CD14-positive monocyte (primary cell): ENCODE results near the gene RNF19B. TPM values are rescaled to one million over a fixed set of nuclear protein-coding genes. Genes with fewer than 3 reads are reported as not detected.
A peak's percentile ranks its signal among the peaks of the same experiment; 100 is the strongest.

Source experiments
- DNase-seq, 3 donors: peaks; one replicate each; pipeline ENCODE4 v3.0.0-alpha.2; 2011 to 2022
- H2AFZ ChIP-seq: 2 replicates; pipeline ENCODE4 v1.6.0; 2012; ENCODE audit warnings: mild to moderate bottlenecking, low read depth, low read length, inconsistent platforms; ENCODE audit not compliant: insufficient read depth, poor library complexity, severe bottlenecking
- H3K27ac ChIP-seq, 2 donors: 1 replicate in 1 of 2; 2 replicates in 1 of 2; pipeline ENCODE4 v1.5.1; 2012 to 2013; ENCODE audit warnings: low read length in 2 of 2, control low read depth in 1 of 2, inconsistent platforms in 1 of 2, low read depth in 1 of 2, mild to moderate bottlenecking in 1 of 2
- H3K27me3 ChIP-seq, 2 donors: one replicate each; pipeline versions ENCODE4 v1.6.0 to v1.6.1; 2011 to 2013; ENCODE audit warnings: low read length in 2 of 2; ENCODE audit not compliant: control insufficient read depth in 2 of 2, insufficient read depth in 2 of 2
- H3K36me3 ChIP-seq, 2 donors: replicated peaks in 1 of 2; 1 replicate in 1 of 2; 2 replicates in 1 of 2; pipeline versions ENCODE4 v1.5.1 to v1.6.1; 2012 to 2013; ENCODE audit warnings: low read length in 2 of 2, control low read depth in 1 of 2, inconsistent platforms in 1 of 2, mild to moderate bottlenecking in 1 of 2; ENCODE audit not compliant: insufficient read depth in 2 of 2, control insufficient read depth in 1 of 2
- H3K4me1 ChIP-seq, 2 donors: 1 replicate in 1 of 2; 2 replicates in 1 of 2; pipeline versions ENCODE4 v1.5.1 to v1.6.1; 2012 to 2013; ENCODE audit warnings: low read length in 2 of 2, control low read depth in 1 of 2, inconsistent platforms in 1 of 2, mild to moderate bottlenecking in 1 of 2, moderate library complexity in 1 of 2; ENCODE audit not compliant: insufficient read depth in 2 of 2, control insufficient read depth in 1 of 2
- H3K4me2 ChIP-seq: replicated peaks from 2 replicates; pipeline ENCODE3; 2012; ENCODE audit warnings: low read length, moderate library complexity, mild to moderate bottlenecking; ENCODE audit not compliant: poor library complexity, severe bottlenecking; ENCODE audit errors: extremely low read depth
- H3K4me3 ChIP-seq, 3 experiments: fragments of 200-600 bp in 1 of 3; sonication (generic) in 1 of 3; replicated peaks in 1 of 3; 1 replicate in 2 of 3; 2 replicates in 1 of 3; pipeline ENCODE4 v1.5.1; 2011 to 2013; ENCODE audit warnings: low read length in 3 of 3, mild to moderate bottlenecking in 3 of 3, control low read depth in 2 of 3, low read depth in 2 of 3, inconsistent platforms in 1 of 3, moderate library complexity in 1 of 3
- H3K79me2 ChIP-seq: 2 replicates; pipeline ENCODE4 v1.6.0; 2012; ENCODE audit warnings: mild to moderate bottlenecking, control low read depth, inconsistent platforms, low read length, moderate library complexity; ENCODE audit not compliant: insufficient read depth
- H3K9ac ChIP-seq: 2 replicates; pipeline ENCODE4 v1.6.0; 2017; ENCODE audit warnings: low read length, mild to moderate bottlenecking; ENCODE audit not compliant: insufficient read depth, poor library complexity, severe bottlenecking
- H3K9me3 ChIP-seq, 2 donors: replicated peaks in 1 of 2; 1 replicate in 1 of 2; 2 replicates in 1 of 2; pipeline versions ENCODE4 v1.5.1 to v1.6.1; 2012 to 2013; ENCODE audit warnings: low read length in 2 of 2, control low read depth in 1 of 2; ENCODE audit not compliant: control insufficient read depth in 1 of 2, insufficient read depth in 1 of 2
- H4K20me1 ChIP-seq: 2 replicates; pipeline ENCODE4 v1.6.0; 2012; ENCODE audit warnings: mild to moderate bottlenecking, low read length, control low read depth, moderate library complexity; ENCODE audit not compliant: insufficient read depth
- H3K27ac Mint-ChIP-seq, 7 donors: one replicate each; pipeline ENCODE4 v1.8.0; 2020; ENCODE audit warnings: mild to moderate bottlenecking in 7 of 7, mixed read lengths in 7 of 7, moderate library complexity in 6 of 7, inconsistent platforms in 2 of 7
- H3K27me3 Mint-ChIP-seq, 3 donors: one replicate each; pipeline ENCODE4 v1.8.0; 2021 to 2022; ENCODE audit warnings: low read depth in 3 of 3, mild to moderate bottlenecking in 3 of 3, mixed read lengths in 3 of 3, moderate library complexity in 3 of 3, inconsistent platforms in 1 of 3
- H3K36me3 Mint-ChIP-seq, 2 donors: one replicate each; pipeline ENCODE4 v1.8.0; 2020; ENCODE audit warnings: mixed read lengths in 2 of 2, inconsistent platforms in 1 of 2, mild to moderate bottlenecking in 1 of 2
- H3K4me1 Mint-ChIP-seq: one replicate; pipeline ENCODE4 v1.8.0; 2020; ENCODE audit warnings: mild to moderate bottlenecking, mixed read lengths
- H3K4me3 Mint-ChIP-seq, 2 donors: one replicate each; pipeline ENCODE4 v1.8.0; 2020; ENCODE audit warnings: mild to moderate bottlenecking in 2 of 2, mixed read lengths in 2 of 2, moderate library complexity in 1 of 2
- H3K9me3 Mint-ChIP-seq, 7 donors: one replicate each; pipeline ENCODE4 v1.8.0; 2020 to 2022; ENCODE audit warnings: mixed read lengths in 7 of 7, mild to moderate bottlenecking in 6 of 7, moderate library complexity in 6 of 7, inconsistent platforms in 2 of 7
- CTCF ChIP-seq: fragments of 200-600 bp; IDR thresholded peaks from one replicate; pipeline ENCODE4 v1.8.0; 2022; ENCODE audit warnings: antibody characterized with exemption, mild to moderate bottlenecking
- WGBS: methylation state at CpG from one replicate; pipeline ENCODE4 v1.1.5; 2013; ENCODE audit warnings: missing lambda C conversion rate; ENCODE audit not compliant: insufficient coverage; 5-methylcytosine and 5-hydroxymethylcytosine counted together
- intact Hi-C, 2 donors: fragments of 100-400 bp; cut with micrococcal nuclease; formaldehyde crosslinking; loops; one replicate each; pipeline versions ENCODE4 v1.15.0 to v1.15.1; 2023
- polyA plus RNA-seq, 3 donors: library from polyadenylated mRNA; depleted of rRNA in 1 of 3; unstranded in 2 of 3; stranded (reverse) in 1 of 3; fragments of 300-500 nt in 2 of 3; fragments of >200 nt in 1 of 3; fragmentation: Illumina TruSeq in 2 of 3; gene quantifications; 1 replicate in 2 of 3; 2 replicates in 1 of 3; pipeline ENCODE4 v1.2.3, GENCODE V29; 2012 to 2021

The RNF19B gene
- polyA plus RNA-seq, 3 donors, result 4.1 to 106 (median 5.8) TPM

GRCh38 chr1:32960819-32961355, 3.7 kb downstream of the RNF19B start:
- Histone ChIP-seq H3K9ac (no peak overlapping the region), H3K9me3 (no peaks in the 10 kb centered on the region), H3K79me2 (peaks cover 83% of the 10 kb centered on the region), H3K4me2 (peak overlapping the region; percentile 85), H3K4me3 (peak overlapping the region in 1 of 3 experiments; percentile 15), H3K27me3 (no peaks in the 10 kb centered on the region), H4K20me1 (peaks cover 82% of the 10 kb centered on the region), H3K36me3 (peaks cover 5 to 23% of the 10 kb centered on the region in 2 donors), H3K4me1 (peaks cover 27 to 46% of the 10 kb centered on the region in 2 donors), H2AFZ (no peak overlapping the region), H3K27ac (no peak overlapping the region)
- peaks cover 45% of the 10 kb centered on the region for H3K4me1 Mint-ChIP-seq
- 91% methylated on average over 3 of the region's 8 CpGs for WGBS
- intact Hi-C loops, result loop anchor here in 1 of 2 donors (5.0 kb wide), 2 partner anchors 46 to 76 kb away; partner anchors contain the start of gene AK2
- peaks cover 0 to 3% (median 0%) of the 10 kb centered on the region in 3 donors for H3K27me3 Mint-ChIP-seq
- H3K4me3 Mint-ChIP-seq, result peak overlapping the region in 1 of 2 donors; percentile 15
- DNase-seq, result no peak
- peak overlapping the region in 2 of 7 donors; percentile 19 to 50 for H3K27ac Mint-ChIP-seq
- H3K9me3 Mint-ChIP-seq, result peaks cover 0 to 2% (median 0%) of the 10 kb centered on the region in 7 donors
- no peak for TF ChIP-seq CTCF
- H3K36me3 Mint-ChIP-seq, result peaks cover 23 to 37% of the 10 kb centered on the region in 2 donors

- no peak overlapping the region for H2AFZ ChIP-seq
- no peak overlapping the region for H3K4me2 ChIP-seq
- no peak for TF ChIP-seq CTCF
- H3K27ac Mint-ChIP-seq, result peak overlapping the region in 3 of 7 donors; percentile 10 to 50 (median 40)
- peaks cover 88% of the 10 kb centered on the region for H4K20me1 ChIP-seq
- no peak overlapping the region for H3K27ac ChIP-seq
- peaks cover 26 to 44% of the 10 kb centered on the region in 2 donors for H3K4me1 ChIP-seq
- H3K4me3 Mint-ChIP-seq, result peak overlapping the region in 1 of 2 donors; percentile 18
- peaks cover 88% of the 10 kb centered on the region for H3K79me2 ChIP-seq
- intact Hi-C loops, result loop anchor here in 1 of 2 donors (5.0 kb wide), 2 partner anchors 47 to 77 kb away; partner anchors contain the start of gene AK2
- peaks cover 46% of the 10 kb centered on the region for H3K4me1 Mint-ChIP-seq
- H3K27me3 ChIP-seq, result no peaks in the 10 kb centered on the region
- H3K9me3 Mint-ChIP-seq, result peaks cover 0 to 2% (median 0%) of the 10 kb centered on the region in 7 donors
- WGBS, result no CpG with 5 or more reads among the region's 2 CpGs
- H3K36me3 Mint-ChIP-seq, result peaks cover 26 to 43% of the 10 kb centered on the region in 2 donors
- DNase-seq, result no peak
- no peak overlapping the region for H3K9ac ChIP-seq
- H3K9me3 ChIP-seq, result no peaks in the 10 kb centered on the region
- no peak overlapping the region for H3K4me3 ChIP-seq
- peaks cover 5 to 23% of the 10 kb centered on the region in 2 donors for H3K36me3 ChIP-seq
- H3K27me3 Mint-ChIP-seq, result peaks cover 0 to 3% (median 0%) of the 10 kb centered on the region in 3 donors
These were observed 4.3 kb downstream of the RNF19B start for GRCh38 chr1:32960342-32960741.
